ENCODE results near the gene DDC.

DNA sequence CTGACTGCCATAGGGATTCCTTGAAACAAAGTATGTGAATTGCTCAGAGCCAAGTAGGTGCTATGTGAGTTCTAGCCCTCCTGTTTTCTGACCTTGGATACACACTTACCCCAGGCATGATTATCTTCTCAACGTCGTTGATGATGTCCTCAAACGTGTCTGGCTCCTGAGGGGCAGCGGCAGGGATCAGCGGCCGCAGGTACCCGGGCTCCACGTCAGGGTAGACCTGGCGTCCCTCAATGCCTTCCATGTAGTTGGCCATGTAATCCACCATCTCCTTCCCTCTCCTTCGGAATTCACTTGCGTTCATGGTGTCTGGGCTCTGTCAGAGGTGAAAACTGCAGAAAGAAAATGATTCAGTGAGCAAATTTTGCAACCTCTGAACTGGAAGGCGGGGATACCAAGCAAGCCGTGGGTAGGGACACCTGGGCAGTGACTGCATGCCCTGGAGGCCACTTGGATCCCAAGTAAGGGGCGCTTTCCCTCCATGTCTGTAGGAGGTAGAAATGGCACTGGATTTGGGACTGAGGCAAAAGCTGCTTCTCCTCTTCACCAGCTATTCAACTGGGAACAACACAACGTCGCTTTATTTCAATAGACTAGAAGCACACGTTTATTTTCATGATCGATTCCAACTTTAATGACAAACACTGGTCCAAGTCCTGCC, 21.3 kb downstream of the DDC start:
- TF ChIP-seq CTCF (IDR thresholded peaks at IDR 0.05) (no peak), EZH2 (IDR thresholded peaks at IDR 0.05; ENCODE audit: borderline replicate concordance, insufficient read depth, low read depth, low read length, poor library complexity, severe bottlenecking) (no peak)
